Neural cell (in vitro differentiated cells): Measurements from ENCODE around the gene SRGAP3. TPM values are rescaled to one million over a fixed set of nuclear protein-coding genes. Genes with fewer than 3 reads are reported as not detected.

Experiments
- H2AFZ ChIP-seq: fragments of 200-600, 300-800 bp; sonication (generic), shearing (Covaris generic); 2 replicates; pipeline ENCODE4 v1.6.0; 2014; ENCODE audit warnings: low read depth, mild to moderate bottlenecking, antibody characterized with exemption, low read length, moderate library complexity
- H3F3A ChIP-seq: fragments of 200-600 bp; shearing (Covaris generic); 2 replicates; pipeline ENCODE4 v1.6.1; 2016; ENCODE audit warnings: mild to moderate bottlenecking, moderate library complexity, mixed read lengths, antibody characterized with exemption, low read length; ENCODE audit not compliant: insufficient read depth, poor library complexity, severe bottlenecking
- H3K27ac ChIP-seq: fragments of 200-600, 300-800 bp; sonication (generic), shearing (Covaris generic); 2 replicates; pipeline ENCODE4 v1.5.1; 2014; ENCODE audit warnings: mild to moderate bottlenecking, low read length, moderate library complexity
- H3K27me3 ChIP-seq: fragments of 300-800, 200-600 bp; sonication (generic), shearing (Covaris generic); 2 replicates; pipeline ENCODE4 v1.6.0; 2014; ENCODE audit warnings: mild to moderate bottlenecking, low read depth, low read length, moderate library complexity; ENCODE audit not compliant: insufficient read depth
- H3K36me3 ChIP-seq: fragments of 300-800, 200-600 bp; sonication (generic), shearing (Covaris generic); 2 replicates; pipeline ENCODE4 v1.5.1; 2014; ENCODE audit warnings: mild to moderate bottlenecking, antibody characterized with exemption, low read length, moderate library complexity; ENCODE audit not compliant: insufficient read depth
- H3K4me2 ChIP-seq: fragments of 300-800, 200-600 bp; sonication (generic), shearing (Covaris generic); 2 replicates; pipeline ENCODE4 v1.6.0; 2014; ENCODE audit warnings: mild to moderate bottlenecking, low read length
- H3K4me3 ChIP-seq: fragments of 300-800, 200-600 bp; sonication (generic), shearing (Covaris generic); 2 replicates; pipeline ENCODE4 v1.5.1; 2014; ENCODE audit warnings: mild to moderate bottlenecking, low read length, moderate library complexity
- H3K79me2 ChIP-seq: fragments of 200-600 bp; shearing (Covaris generic); replicated peaks from 2 replicates; pipeline ENCODE4 v1.6.0; 2014; ENCODE audit warnings: mild to moderate bottlenecking, low read length, moderate library complexity; ENCODE audit not compliant: insufficient read depth
- H3K9ac ChIP-seq: fragments of 300-800, 200-600 bp; sonication (generic), shearing (Covaris generic); 2 replicates; pipeline ENCODE4 v1.6.1; 2016; ENCODE audit warnings: mild to moderate bottlenecking, low read length, mixed read lengths
- H3K9me2 ChIP-seq: fragments of 200-600 bp; shearing (Covaris generic); 2 replicates; pipeline ENCODE4 v1.6.1; 2016; ENCODE audit warnings: mild to moderate bottlenecking, low read length, mixed read lengths; ENCODE audit not compliant: insufficient read depth
- H3K9me3 ChIP-seq: fragments of 200-600, 300-800 bp; sonication (generic), shearing (Covaris generic); 2 replicates; pipeline ENCODE4 v1.6.1; 2016; ENCODE audit warnings: mild to moderate bottlenecking, mixed run types, low read length, moderate library complexity, mixed read lengths
- H4K20me1 ChIP-seq: fragments of 200-600 bp; shearing (Covaris generic); 2 replicates; pipeline ENCODE4 v1.6.1; 2016; ENCODE audit warnings: mild to moderate bottlenecking, mixed run types; ENCODE audit not compliant: insufficient read depth
- CTCF ChIP-seq: fragments of 450-650 bp; IDR thresholded peaks from 2 replicates; pipeline ENCODE4 v1.5.1; 2014; ENCODE audit warnings: antibody characterized with exemption, mild to moderate bottlenecking, moderate library complexity; ENCODE audit not compliant: poor library complexity, severe bottlenecking
- EP300 ChIP-seq: fragments of 450-650 bp; conservative IDR thresholded peaks from 2 replicates; pipeline ENCODE4 v1.6.1; 2014; ENCODE audit warnings: antibody characterized with exemption, mild to moderate bottlenecking, moderate library complexity; ENCODE audit not compliant: poor library complexity, severe bottlenecking
- EZH2 ChIP-seq: fragments of 200-600, 300-800 bp; shearing (Covaris generic), sonication (generic); IDR thresholded peaks from 2 replicates; pipeline ENCODE4 v1.6.1; 2014; ENCODE audit warnings: antibody characterized with exemption, low read length, borderline replicate concordance, mild to moderate bottlenecking; ENCODE audit not compliant: insufficient read depth, poor library complexity, severe bottlenecking
- MXI1 ChIP-seq: fragments of 450-650 bp; conservative IDR thresholded peaks from 2 replicates; pipeline ENCODE4 v1.6.1; 2014; ENCODE audit warnings: antibody characterized with exemption, mild to moderate bottlenecking; ENCODE audit not compliant: poor library complexity, severe bottlenecking
- POLR2AphosphoS5 ChIP-seq: IDR thresholded peaks from 2 replicates; pipeline ENCODE4 v1.6.1; 2012
- RAD21 ChIP-seq: fragments of 450-650 bp; conservative IDR thresholded peaks from 2 replicates; pipeline ENCODE4 v1.6.1; 2014; ENCODE audit warnings: antibody characterized with exemption, mild to moderate bottlenecking, moderate library complexity
- REST ChIP-seq: IDR thresholded peaks from 2 replicates; pipeline ENCODE4 v1.6.1; 2012; ENCODE audit warnings: borderline replicate concordance
- SMC3 ChIP-seq: fragments of 450-650 bp; conservative IDR thresholded peaks from 2 replicates; pipeline ENCODE4 v1.6.1; 2014; ENCODE audit warnings: antibody characterized with exemption, mild to moderate bottlenecking, moderate library complexity; ENCODE audit not compliant: poor library complexity
- TAF1 ChIP-seq: IDR thresholded peaks from 2 replicates; pipeline ENCODE4 v1.6.1; 2012; ENCODE audit warnings: low read depth
- polyA plus RNA-seq: library from polyadenylated mRNA; depleted of rRNA; stranded (reverse); fragments of >200 nt; gene quantifications from 2 replicates; pipeline ENCODE4 v1.2.3, GENCODE V29; 2014

Gene SRGAP3
- polyA plus RNA-seq, 1 donor from 2014 or later: 31.5 TPM

- no peaks in the 10 kb centered on the region for H3K9me3 ChIP-seq
- no peaks in the 10 kb centered on the region for H3F3A ChIP-seq
- no peak overlapping the region for H2AFZ ChIP-seq
- H3K9ac ChIP-seq: no peak overlapping the region
- H3K79me2 ChIP-seq: peaks cover 29% of the 10 kb centered on the region
- no peak overlapping the region for H3K4me3 ChIP-seq
- no peaks in the 10 kb centered on the region for H3K27me3 ChIP-seq
- no peak overlapping the region for H3K4me2 ChIP-seq
- no peaks in the 10 kb centered on the region for H3K36me3 ChIP-seq
- no peaks in the 10 kb centered on the region for H4K20me1 ChIP-seq
- no peak overlapping the region for H3K27ac ChIP-seq
- no peaks in the 10 kb centered on the region for H3K9me2 ChIP-seq
- TF ChIP-seq SMC3: no peak
- no peak for TF ChIP-seq TAF1
- TF ChIP-seq MXI1: no peak
- no peak for TF ChIP-seq EZH2
- TF ChIP-seq CTCF: no peak
Measured at GRCh38 chr3:9214185-9214584, 35.3 kb downstream of the SRGAP3 start.

DNA sequence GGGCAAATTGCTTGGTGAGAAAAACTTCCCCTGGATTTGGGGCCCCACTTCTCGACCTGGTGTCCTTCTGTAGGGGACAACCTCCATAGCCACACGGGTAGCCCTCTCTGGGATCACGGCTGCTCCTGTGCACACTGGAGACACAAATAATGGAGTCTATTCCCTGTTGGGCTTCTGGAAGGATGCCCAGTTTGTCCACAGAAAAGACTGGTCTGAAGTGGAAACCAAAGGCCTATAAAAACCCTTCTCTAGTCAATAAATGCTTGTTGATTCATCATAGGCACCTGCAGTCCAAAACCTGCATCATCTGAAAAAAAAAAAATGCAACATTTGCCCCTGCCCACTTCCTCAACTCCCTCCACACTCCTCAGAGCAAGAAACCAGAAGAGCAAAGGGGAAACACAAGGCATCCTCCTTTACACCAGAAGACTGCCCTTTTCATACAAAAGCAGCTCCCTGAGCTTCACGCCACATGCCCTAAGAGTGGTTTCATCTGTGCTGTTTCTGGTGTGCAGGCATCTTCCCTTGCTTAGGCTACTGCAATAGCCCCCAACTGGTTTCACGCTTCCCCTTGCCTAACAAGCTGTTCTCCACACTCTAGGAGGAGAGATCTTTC lies 36.3 kb downstream of the SRGAP3 start:
- Histone ChIP-seq H3K9me3 (no peaks in the 10 kb centered on the region), H3K4me2 (no peak overlapping the region), H3K79me2 (peaks cover 25% of the 10 kb centered on the region), H3K4me3 (no peak overlapping the region), H3K9ac (no peak overlapping the region), H3K9me2 (no peaks in the 10 kb centered on the region), H3K27me3 (no peaks in the 10 kb centered on the region), H3F3A (no peaks in the 10 kb centered on the region), H4K20me1 (no peaks in the 10 kb centered on the region), H2AFZ (no peak overlapping the region), H3K36me3 (no peaks in the 10 kb centered on the region), H3K27ac (no peak overlapping the region)
- no peak for TF ChIP-seq MXI1
- no peak for TF ChIP-seq RAD21
- TF ChIP-seq EZH2: no peak
- TF ChIP-seq SMC3: no peak
- TF ChIP-seq REST: no peak
- no peak for TF ChIP-seq CTCF
- TF ChIP-seq TAF1: no peak
- no peak for TF ChIP-seq POLR2AphosphoS5
- TF ChIP-seq EP300: no peak
